GM18873 (cell line): ENCODE results near the gene NBPF11.
"Not testable (repeated sequence)": the region's sequence is repeated elsewhere in the genome, so short reads cannot be mapped to it uniquely, and the experiment has no call there.

Experiments used
- ATAC-seq: cut with Tn5 transposase; IDR thresholded peaks from one replicate; pipeline ENCODE4 v1.9.1; 2021; ENCODE audit warnings: mild to moderate bottlenecking, moderate library complexity, moderate number of reproducible peaks; ENCODE audit not compliant: unreplicated experiment, low FRiP score

Gene NBPF11, protein sequence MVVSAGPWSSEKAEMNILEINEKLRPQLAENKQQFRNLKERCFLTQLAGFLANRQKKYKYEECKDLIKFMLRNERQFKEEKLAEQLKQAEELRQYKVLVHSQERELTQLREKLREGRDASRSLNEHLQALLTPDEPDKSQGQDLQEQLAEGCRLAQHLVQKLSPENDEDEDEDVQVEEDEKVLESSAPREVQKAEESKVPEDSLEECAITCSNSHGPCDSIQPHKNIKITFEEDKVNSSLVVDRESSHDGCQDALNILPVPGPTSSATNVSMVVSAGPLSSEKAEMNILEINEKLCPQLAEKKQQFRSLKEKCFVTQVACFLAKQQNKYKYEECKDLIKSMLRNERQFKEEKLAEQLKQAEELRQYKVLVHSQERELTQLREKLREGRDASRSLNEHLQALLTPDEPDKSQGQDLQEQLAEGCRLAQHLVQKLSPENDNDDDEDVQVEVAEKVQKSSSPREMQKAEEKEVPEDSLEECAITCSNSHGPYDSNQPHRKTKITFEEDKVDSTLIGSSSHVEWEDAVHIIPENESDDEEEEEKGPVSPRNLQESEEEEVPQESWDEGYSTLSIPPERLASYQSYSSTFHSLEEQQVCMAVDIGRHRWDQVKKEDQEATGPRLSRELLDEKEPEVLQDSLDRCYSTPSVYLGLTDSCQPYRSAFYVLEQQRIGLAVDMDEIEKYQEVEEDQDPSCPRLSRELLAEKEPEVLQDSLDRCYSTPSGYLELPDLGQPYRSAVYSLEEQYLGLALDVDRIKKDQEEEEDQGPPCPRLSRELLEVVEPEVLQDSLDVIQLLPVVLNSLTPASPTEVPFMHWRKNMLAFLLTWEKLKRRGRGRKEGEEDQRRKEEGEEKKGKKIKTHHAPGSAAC

DNA sequence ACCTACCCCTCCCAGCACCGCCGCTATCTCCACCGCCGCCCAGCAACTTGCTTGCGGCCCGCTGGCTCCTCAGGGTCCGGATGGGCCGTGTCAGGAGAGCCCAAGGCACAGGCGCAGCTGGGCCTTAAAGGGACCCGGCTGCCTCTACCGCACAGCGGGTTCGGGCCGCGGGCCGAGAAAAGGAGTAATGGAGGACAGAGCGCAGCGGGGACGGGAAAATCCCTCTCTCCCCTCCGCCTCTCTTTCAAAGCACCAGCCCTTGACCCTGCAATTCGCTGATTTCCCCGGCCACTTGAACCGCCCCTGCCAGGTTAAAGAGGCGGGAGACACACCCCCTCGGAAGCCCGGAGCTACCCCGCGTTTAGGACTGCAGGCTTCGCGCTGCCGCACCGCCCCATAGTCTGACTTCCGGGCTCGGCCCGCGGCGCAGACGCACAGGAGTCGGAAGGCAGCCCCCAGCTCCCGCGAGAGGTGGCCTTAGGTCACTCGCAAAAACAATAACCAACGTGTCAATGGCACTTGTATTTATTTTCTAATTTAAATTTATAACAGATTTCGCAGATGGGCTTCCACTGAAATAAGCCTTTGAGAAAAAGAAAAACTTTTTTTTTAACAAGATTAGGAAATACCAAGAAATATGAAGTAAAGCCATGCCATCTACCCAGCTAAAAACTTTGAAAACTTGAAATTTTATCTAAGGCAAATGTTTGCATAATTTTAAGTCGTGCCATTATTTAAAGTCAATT, at the start of gene NBPF11:
TSS of gene NBPF11 (minus strand) at position 371 of the 746 bp plus-strand sequence. CDS start 25,278 bp downstream, outside the sequence.
- peak; percentile 63 for ATAC-seq

- not testable (repeated sequence) for ATAC-seq
These were observed 45.3 kb upstream of the NBPF11 start for GRCh38 chr1:148197396-148197795.

- not testable (repeated sequence) for ATAC-seq
These were observed 44.9 kb upstream of the NBPF11 start for GRCh38 chr1:148196949-148197348.

DNA sequence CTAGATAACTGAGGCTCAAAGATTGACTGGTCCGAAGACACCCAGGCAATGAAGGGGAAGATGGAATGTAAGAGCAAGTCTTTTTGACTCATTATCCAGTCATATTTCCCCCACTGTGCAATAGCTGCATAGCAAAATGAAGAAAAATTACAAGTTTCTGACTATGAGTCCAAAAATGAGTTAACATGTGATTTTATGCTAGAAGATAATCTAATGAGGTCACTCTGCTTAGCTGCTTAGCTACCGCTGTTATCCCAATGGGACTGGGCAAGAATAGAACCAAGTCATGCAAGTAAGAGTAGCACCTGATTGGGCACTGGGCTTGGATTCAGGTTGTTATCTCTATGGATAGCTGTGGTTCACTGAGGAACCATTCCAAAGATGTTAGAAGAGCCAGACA, 43.0 kb upstream of the NBPF11 start:
- ATAC-seq = not testable (repeated sequence)

- ATAC-seq = not testable (repeated sequence)
These were observed 36.7 kb upstream of the NBPF11 start for GRCh38 chr1:148188768-148189167.

GRCh38 chr1:148178682-148179081, 26.6 kb upstream of the NBPF11 start:
- ATAC-seq = not testable (repeated sequence)

DNA sequence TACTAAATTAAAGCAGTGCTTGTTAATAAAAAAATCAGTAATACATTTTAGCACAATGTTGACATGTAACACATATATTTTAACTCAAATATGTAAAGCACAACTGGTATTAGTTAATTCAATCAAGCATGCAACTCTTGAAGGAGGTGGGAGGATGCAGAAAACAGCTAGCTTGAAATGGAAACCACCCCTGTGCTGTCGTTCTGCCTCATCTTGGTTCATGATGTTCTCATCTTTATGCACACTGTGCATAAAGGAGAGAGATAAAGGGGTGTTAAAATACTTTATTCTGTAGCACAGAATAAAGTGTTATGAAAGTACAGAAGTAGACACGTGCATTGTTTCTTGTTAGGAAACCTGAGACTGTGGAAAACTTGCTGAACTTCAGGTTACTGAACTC, 23.3 kb upstream of the NBPF11 start:
- not testable (repeated sequence) for ATAC-seq

DNA sequence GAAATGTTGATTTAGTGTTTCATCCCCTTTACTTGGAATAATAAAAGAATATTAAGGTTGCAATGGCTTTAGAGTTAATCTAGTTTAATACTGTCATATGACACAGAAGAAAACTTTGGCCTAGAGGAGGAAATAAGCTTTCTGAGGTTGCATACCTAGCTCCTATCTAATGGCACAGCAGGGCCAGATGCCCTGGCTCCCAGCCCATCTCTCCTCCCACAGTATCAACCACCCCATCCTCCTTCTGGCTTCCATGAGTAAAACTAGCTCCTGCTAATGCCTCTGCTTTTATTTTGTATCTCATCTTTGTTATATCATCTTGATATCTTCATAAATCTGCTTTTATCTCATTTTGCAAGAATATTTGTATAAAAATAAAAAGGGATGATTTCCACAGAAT, 19.9 kb upstream of the NBPF11 start:
- ATAC-seq = not testable (repeated sequence)

DNA sequence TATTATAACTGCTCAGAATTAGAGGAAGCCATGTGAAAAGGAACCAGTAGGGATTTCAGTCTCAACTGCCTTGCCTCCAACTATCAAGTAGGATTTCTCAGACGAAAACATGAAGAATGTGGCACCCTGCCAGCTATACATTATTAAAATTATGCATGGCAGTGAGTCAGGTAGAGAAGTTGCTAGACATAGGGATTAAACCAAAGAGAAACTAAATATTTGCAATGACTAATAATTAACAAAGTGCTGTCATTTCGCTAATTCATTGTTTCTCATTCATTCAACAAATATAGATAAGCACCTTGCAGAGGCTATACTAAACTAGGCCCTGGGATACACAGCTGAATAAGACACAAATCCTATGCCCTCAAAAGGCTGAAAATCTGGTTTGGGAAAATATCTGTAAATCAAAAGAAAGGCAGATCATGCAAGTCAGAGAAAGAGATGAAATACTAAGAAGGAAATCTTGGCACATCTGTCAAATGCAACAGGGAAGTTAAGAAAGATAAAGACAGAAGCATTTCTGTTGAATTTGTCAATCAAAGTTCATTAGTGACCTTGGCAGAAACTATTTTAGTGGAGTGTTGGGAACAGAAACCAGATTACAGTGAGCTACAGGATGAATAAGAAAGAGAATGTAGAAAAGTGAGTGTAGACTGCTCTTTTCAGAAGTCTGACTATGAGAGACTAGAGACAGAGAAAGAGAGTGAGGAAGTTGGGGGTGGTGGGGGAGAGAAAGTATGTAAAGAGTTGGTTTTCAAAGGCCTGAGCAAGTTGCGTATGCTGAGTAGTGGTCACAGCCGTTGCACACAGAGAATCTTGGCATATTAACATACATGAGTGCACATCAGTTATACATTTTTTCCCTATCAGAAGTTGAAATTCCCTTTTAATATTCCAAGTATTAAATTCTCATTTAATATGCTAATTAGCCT, 14.7 kb upstream of the NBPF11 start:
- no peak for ATAC-seq

DNA sequence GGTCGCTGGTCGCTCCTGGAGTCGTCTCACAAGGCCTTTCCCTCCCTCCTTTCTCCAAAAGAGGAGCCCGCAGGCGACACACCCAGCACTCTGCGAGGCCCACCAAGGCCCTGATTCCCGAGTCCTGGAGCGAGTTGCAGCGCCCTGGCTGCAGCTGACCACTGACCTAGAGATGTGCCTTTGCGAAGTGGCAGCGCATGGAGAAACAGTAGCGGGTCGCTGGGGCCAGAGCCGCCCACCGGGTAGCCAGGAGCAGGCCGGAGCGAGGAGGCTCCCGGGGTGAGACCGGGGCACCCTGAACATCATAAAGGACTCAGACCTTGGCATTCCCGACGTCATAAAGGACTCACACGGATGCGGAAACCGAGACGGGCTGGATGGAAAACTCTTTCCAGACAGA, 10.3 kb upstream of the NBPF11 start:
- ATAC-seq = no peak

GRCh38 chr1:148161053-148161901, 9.2 kb upstream of the NBPF11 start:
- no peak for ATAC-seq

- no peak for ATAC-seq
These were observed 8.4 kb upstream of the NBPF11 start for GRCh38 chr1:148160343-148161052.

DNA sequence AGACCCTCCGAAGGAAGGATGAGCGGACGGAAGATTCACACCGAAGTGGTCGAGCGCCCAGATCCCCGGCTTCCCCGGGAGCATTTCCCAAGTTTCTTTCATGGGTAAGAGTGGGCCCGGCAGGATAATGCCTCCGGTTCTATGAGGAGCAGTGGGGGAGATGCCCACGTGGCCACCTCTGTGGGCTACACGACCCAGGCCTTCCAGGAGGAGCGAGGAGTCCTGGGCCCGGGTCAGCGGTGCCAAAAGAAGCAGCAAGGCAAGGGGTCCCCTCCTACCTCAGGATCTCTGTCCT, 7.9 kb upstream of the NBPF11 start:
- no peak for ATAC-seq

DNA sequence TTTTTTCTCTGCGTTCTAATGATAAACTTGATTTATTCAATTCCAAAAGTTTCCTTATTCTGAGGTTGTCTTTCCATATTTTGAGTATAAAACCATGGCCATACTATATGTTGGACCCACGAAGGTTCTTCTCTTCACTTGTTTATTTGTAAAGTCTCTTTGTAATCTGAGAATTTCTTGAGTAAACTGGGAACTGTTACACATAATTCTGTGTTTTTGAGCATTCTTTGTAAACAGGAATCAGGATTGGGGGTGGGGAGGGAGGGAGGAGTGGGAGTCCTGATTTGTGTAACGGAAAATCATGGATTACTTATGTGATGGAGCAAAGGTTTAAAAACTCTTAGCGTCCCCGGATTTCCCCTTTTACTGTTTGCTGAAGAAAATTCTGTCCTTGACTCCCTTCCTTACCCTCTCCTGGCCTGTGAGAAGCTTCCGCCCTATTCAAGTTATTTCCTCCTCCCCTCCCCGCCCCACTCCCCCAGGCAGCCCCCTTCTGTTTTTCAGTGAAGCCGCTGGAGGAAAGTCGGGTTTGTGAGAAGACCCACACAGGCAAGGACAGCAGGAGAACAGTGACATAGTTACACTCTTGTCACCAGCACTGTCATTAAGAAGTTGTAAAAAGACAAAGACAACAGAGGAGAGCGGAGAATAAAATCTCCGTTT, 6.4 kb upstream of the NBPF11 start:
- ATAC-seq = no peak

- ATAC-seq = not testable (repeated sequence)
These were observed 5.7 kb upstream of the NBPF11 start for GRCh38 chr1:148157803-148158202.

DNA sequence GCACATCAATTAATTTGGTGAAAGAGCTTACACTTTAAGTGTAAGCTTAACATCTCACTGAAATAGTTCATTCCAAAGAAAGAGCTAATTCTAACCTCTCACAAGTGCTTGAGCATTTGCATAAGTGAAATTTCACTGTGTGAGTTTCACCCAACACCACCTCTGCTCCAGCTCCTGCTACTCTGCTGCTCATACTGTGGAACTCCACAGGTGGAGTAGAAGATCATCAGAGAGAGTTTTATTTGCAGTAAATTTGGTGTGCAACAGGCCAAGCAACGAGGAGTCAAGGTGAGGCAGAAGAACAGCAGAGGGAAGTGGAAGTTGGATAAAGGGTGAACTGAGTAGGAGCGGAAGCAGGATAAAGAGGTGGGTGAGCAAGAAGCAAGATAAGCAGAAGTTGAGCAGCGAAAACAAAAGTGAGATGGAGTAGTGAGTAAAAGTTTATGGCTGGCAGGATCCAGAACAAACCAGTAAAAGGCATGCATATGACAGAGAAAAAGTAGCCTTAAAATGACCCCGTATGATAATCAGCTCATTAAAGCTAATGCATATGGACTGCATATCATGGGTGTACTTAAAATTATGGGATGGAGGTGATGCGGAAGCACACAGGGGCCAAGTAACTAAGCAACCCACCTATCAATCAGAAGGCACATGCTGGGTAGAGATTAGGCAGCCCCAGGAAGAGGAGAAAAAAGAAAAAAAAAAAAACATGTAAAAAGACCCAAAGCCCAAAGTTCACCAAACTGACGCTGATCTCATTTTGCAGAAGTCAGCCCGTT, 3.6 kb upstream of the NBPF11 start:
- not testable (repeated sequence) for ATAC-seq

GRCh38 chr1:148152795-148153194, 714 bp upstream of the NBPF11 start:
- not testable (repeated sequence) for ATAC-seq
